BE2C (cell line): Measurements from ENCODE around the gene RALGPS2.

Source experiments
- DNase-seq: peaks from one replicate; pipeline ENCODE4 v3.0.0-alpha.2; 2020
- H3K27me3 ChIP-seq: fragments of 250-450 bp; sonication (Bioruptor Pico); 2 replicates; pipeline ENCODE4 v1.5.1; 2020; ENCODE audit warnings: mild to moderate bottlenecking
- H3K36me3 ChIP-seq: fragments of 250-450 bp; sonication (Bioruptor Pico); 2 replicates; pipeline ENCODE4 v1.5.1; 2020; ENCODE audit warnings: mild to moderate bottlenecking
- H3K4me1 ChIP-seq: fragments of 250-450 bp; sonication (Bioruptor Pico); 2 replicates; pipeline ENCODE4 v1.5.1; 2020
- H3K4me3 ChIP-seq: 2 replicates; pipeline ENCODE4 v1.5.1; 2011; ENCODE audit warnings: low read depth, low read length
- H3K9me3 ChIP-seq: fragments of 250-450 bp; sonication (Bioruptor Pico); 2 replicates; pipeline ENCODE4 v1.5.1; 2020
- TF ChIP-seq, protein P1 (sequence below): IDR thresholded peaks from 2 replicates; pipeline ENCODE4 v1.5.1; 2012; ENCODE audit warnings: mild to moderate bottlenecking, low read depth, low read length

RALGPS2 gene

GRCh38 chr1:178871551-178872320, 146.7 kb downstream of the RALGPS2 start:
- Histone ChIP-seq H3K27me3 (no peaks in the 10 kb centered on the region), H3K36me3 (no peaks in the 10 kb centered on the region), H3K4me3 (no peak overlapping the region), H3K4me1 (no peaks in the 10 kb centered on the region), H3K9me3 (no peaks in the 10 kb centered on the region)
- TF ChIP-seq, protein P1, sequence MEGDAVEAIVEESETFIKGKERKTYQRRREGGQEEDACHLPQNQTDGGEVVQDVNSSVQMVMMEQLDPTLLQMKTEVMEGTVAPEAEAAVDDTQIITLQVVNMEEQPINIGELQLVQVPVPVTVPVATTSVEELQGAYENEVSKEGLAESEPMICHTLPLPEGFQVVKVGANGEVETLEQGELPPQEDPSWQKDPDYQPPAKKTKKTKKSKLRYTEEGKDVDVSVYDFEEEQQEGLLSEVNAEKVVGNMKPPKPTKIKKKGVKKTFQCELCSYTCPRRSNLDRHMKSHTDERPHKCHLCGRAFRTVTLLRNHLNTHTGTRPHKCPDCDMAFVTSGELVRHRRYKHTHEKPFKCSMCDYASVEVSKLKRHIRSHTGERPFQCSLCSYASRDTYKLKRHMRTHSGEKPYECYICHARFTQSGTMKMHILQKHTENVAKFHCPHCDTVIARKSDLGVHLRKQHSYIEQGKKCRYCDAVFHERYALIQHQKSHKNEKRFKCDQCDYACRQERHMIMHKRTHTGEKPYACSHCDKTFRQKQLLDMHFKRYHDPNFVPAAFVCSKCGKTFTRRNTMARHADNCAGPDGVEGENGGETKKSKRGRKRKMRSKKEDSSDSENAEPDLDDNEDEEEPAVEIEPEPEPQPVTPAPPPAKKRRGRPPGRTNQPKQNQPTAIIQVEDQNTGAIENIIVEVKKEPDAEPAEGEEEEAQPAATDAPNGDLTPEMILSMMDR, result no peak
- DNase-seq, result no peak

DNA sequence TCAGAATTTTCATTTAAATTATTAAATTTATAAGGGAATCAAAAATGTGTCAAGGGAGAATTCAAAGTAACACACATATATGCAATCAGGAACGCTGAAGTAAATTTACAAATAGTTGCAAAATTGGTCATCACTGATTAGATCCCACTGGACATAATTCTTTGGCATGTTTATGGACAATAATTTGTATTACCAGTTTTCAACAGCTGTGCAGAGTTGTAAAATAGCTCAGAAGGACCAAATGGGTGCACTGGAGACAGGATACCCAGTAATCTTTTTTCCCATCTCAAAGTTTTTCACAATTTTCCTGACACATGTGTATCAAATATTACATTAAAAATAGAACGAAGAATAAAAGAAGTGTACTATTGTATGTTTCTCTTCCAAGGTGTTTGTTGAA, 149.9 kb downstream of the RALGPS2 start:
- TF ChIP-seq, protein P1, result no peak

DNA sequence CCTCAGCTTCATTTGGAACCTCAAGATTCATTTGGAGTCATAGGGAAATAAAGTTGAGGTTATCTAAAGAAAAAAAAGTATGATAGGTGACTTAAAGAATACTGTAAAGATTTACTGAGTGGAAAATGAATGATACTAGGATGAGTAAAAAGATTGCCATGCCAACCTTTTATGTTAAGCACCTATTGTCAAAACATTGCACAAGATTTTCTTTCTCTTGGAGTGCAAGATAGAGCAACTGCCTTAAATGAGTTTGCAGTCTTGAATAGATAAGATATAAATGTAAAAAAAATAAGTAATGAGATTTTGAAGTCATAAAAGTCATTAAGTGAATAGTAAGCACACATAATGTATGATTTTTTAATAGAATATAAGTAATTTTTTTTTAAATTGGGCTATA, 150.9 kb downstream of the RALGPS2 start:
- Histone ChIP-seq H3K27me3 (no peaks in the 10 kb centered on the region), H3K4me1 (no peaks in the 10 kb centered on the region), H3K9me3 (no peaks in the 10 kb centered on the region), H3K36me3 (no peaks in the 10 kb centered on the region), H3K4me3 (no peak overlapping the region)
- DNase-seq, result no peak
- TF ChIP-seq, protein P1, result no peak

More for the DNA sequence above, 149.9 kb downstream of the RALGPS2 start:
- Histone ChIP-seq H3K9me3 (no peaks in the 10 kb centered on the region), H3K36me3 (no peaks in the 10 kb centered on the region), H3K27me3 (no peaks in the 10 kb centered on the region), H3K4me1 (no peaks in the 10 kb centered on the region), H3K4me3 (no peak overlapping the region)
- DNase-seq, result no peak

- Histone ChIP-seq H3K36me3 (no peaks in the 10 kb centered on the region), H3K4me3 (no peak overlapping the region), H3K27me3 (no peaks in the 10 kb centered on the region), H3K9me3 (no peaks in the 10 kb centered on the region), H3K4me1 (no peaks in the 10 kb centered on the region)
- TF ChIP-seq, protein P1, result no peak
- no peak for DNase-seq
Measured at GRCh38 chr1:178877896-178878295, 152.9 kb downstream of the RALGPS2 start.

GRCh38 chr1:178881950-178882349, 156.9 kb downstream of the RALGPS2 start:
- TF ChIP-seq, protein P1, result no peak
- Histone ChIP-seq H3K36me3 (no peaks in the 10 kb centered on the region), H3K9me3 (no peaks in the 10 kb centered on the region), H3K27me3 (no peaks in the 10 kb centered on the region), H3K4me1 (no peaks in the 10 kb centered on the region), H3K4me3 (no peak overlapping the region)
- DNase-seq, result no peak

- H3K27me3 ChIP-seq, result no peaks in the 10 kb centered on the region
- TF ChIP-seq, protein P1, result peak; percentile 29
- no peaks in the 10 kb centered on the region for H3K9me3 ChIP-seq
- no peak overlapping the region for H3K4me3 ChIP-seq
- H3K36me3 ChIP-seq, result no peaks in the 10 kb centered on the region
- no peak for DNase-seq
- no peaks in the 10 kb centered on the region for H3K4me1 ChIP-seq
Measured at GRCh38 chr1:178885869-178886268, 160.8 kb downstream of the RALGPS2 start.
